Heart left ventricle (tissue), 16 donors: ENCODE measurements around the gene ATMIN. TPM values are rescaled to one million over a fixed set of nuclear protein-coding genes. Genes with fewer than 3 reads are reported as not detected.

Experiments used
- ATAC-seq, 4 donors: fragments of 200-7000 bp; cut with Tn5 transposase; one replicate each; pipeline ENCODE4 v1.9.1; 2020 to 2022; ENCODE audit warnings: moderate library complexity in 4 of 4, mild to moderate bottlenecking in 3 of 4, moderate number of reproducible peaks in 1 of 4
- DNase-seq, 5 donors: peaks; one replicate each; pipeline ENCODE4 v3.0.0-alpha.2; 2020
- H3K27ac ChIP-seq, 12 donors: fragments of 200-600 bp; sonication (generic) in 4 of 12; one replicate each; pipeline versions ENCODE4 v1.5.0 to v1.8.0; 2016 to 2022; ENCODE audit warnings: mild to moderate bottlenecking in 2 of 12
- H3K27me3 ChIP-seq, 9 donors: fragments of 200-600 bp; sonication (generic) in 2 of 9; one replicate each; pipeline versions ENCODE4 v1.5.1 to v1.8.0; 2016 to 2022; ENCODE audit warnings: mild to moderate bottlenecking in 3 of 9
- H3K36me3 ChIP-seq, 9 donors: fragments of 200-600 bp; sonication (generic) in 2 of 9; one replicate each; pipeline versions ENCODE4 v1.5.0 to v1.8.0; 2018 to 2022; ENCODE audit warnings: mild to moderate bottlenecking in 2 of 9
- H3K4me1 ChIP-seq, 12 donors: fragments of 200-600 bp; sonication (generic) in 4 of 12; one replicate each; pipeline versions ENCODE4 v1.5.0 to v1.8.0; 2016 to 2022; ENCODE audit warnings: mild to moderate bottlenecking in 3 of 12
- H3K4me3 ChIP-seq, 12 donors: fragments of 200-600 bp; sonication (generic) in 4 of 12; one replicate each; pipeline versions ENCODE4 v1.5.0 to v1.8.0; 2017 to 2022; ENCODE audit warnings: mild to moderate bottlenecking in 9 of 12, moderate library complexity in 4 of 12
- H3K9me3 ChIP-seq, 12 donors: fragments of 200-600 bp; sonication (generic) in 4 of 12; one replicate each; pipeline versions ENCODE4 v1.5.0 to v1.8.0; 2016 to 2022; ENCODE audit warnings: mild to moderate bottlenecking in 1 of 12
- CTCF ChIP-seq, 12 donors: fragments of 200-600 bp; sonication (generic) in 4 of 12; IDR thresholded peaks; one replicate each; pipeline versions ENCODE4 v1.5.0 to v1.8.0; 2018 to 2022; ENCODE audit warnings: antibody characterized with exemption in 12 of 12, mild to moderate bottlenecking in 5 of 12
- POLR2A ChIP-seq, 2 donors: fragments of 450-650 bp; IDR thresholded peaks; one replicate each; pipeline ENCODE4 v1.6.1; 2017; ENCODE audit warnings: antibody characterized with exemption in 2 of 2, mild to moderate bottlenecking in 2 of 2, moderate library complexity in 2 of 2
- WGBS, 4 donors: extraction: QIAGEN DNeasy Blood & Tissue Kit in 2 of 4; methylation state at CpG; one replicate each; pipeline versions ENCODE4 v1.1.5 to v1.1.7; 2013 to 2018; 5-methylcytosine and 5-hydroxymethylcytosine counted together
- intact Hi-C, 10 donors: fragments of 100-400 bp; cut with DNase I; formaldehyde crosslinking; loops; one replicate each; pipeline versions ENCODE4 v1.11.1 to v1.14.2; 2022
- polyA plus RNA-seq, 2 donors: library from polyadenylated mRNA; stranded (reverse); fragments of 200-250 nt; gene quantifications; one replicate each; pipeline ENCODE4 v1.2.3, GENCODE V29; 2013
- total RNA-seq, 9 donors: library from RNA; depleted of rRNA in 2 of 9; stranded (reverse); fragments of >200 nt in 2 of 9; fragmentation: NEBNext Ultra II Directional in 3 of 9; extraction: Animal tissue kit (Norgen Biotek cat#: 25700) in 3 of 9; gene quantifications; one replicate each; pipeline versions ENCODE4 v1.1.0 to v1.2.4, GENCODE V29; 2016 to 2023
- donor health status: ischemic (EF 13 %, LVEDD 7.1; RV severe dilation, severe dysfunction).
- donor health status: healthy with polysubstance abuse.
- donor health status: DM: no; HTN: yes; CAD: no.
- donor health status: DM: no; HTN: no; CAD: no.
- donor health status: ischemic (EF 25% LVEDD 6.9; RV normal size, moderate dysfunction).
- donor health status: ischemic (EF 25% LVEDD 5.7; RV mildly dilated, moderate dysfunction).
- donor health status: healthy.
- donor health status: DM: yes; HTN: yes; CAD: no.
- donor health status: ischemic (EF 35%, LVEDD 5.7; RV mildly dilated, moderate dysfunction).
- donor health status: nonischemic (EF 11% LVEDD 7.7; RV severe dilation, severe dysfunction).
- donor health status: DM: yes; HTN: yes; CAD: no.
- donor health status: PGD.
- donor health status: ischemic (EF 29% LVEDD 5.4; RV normal size, mild dysfunction).
- donor health status: nonischemic (EF 23%, LVEDD 6.1; RV moderate dilation, normal function).

ATMIN gene
- total and polyA plus RNA-seq, 11 donors: 6.4 to 36.0 (median 27.4) TPM

- ATAC-seq (peak; percentile 98 to 99 (median 99)), DNase-seq (peak; percentile 97 to 99 (median 97))
- H3K4me1 ChIP-seq: peaks cover 0 to 14% (median 6%) of the 10 kb centered on the region in 12 donors
- H3K36me3 ChIP-seq: no peaks in the 10 kb centered on the region
- H3K27ac ChIP-seq: peak within 1 kb of the TSS; percentile 58 to 99 (median 97)
- WGBS, 4 donors: 12 to 39% (median 15%) methylated on average over 19 to 59 of the region's 59 CpGs
- intact Hi-C loops: loop anchor here in 9 of 10 donors (1.0 to 5.0 kb wide), 6 partner anchors 19 to 71 kb away; partner anchors contain the start of genes ATMIN (in 7 of the 9), GCSH (in 3 of the 9), CENPN (in 1 of the 9) and CMC2 (in 1 of the 9)
- H3K4me3 ChIP-seq: peak within 1 kb of the TSS; percentile 63 to 90 (median 77)
- no peaks in the 10 kb centered on the region for H3K9me3 ChIP-seq
- peak; percentile 16 to 88 for TF ChIP-seq POLR2A (IDR thresholded peaks at IDR 0.05)
- TF ChIP-seq CTCF (IDR thresholded peaks at IDR 0.05): no peak
- H3K27me3 ChIP-seq: no peaks in the 10 kb centered on the region
Measured at GRCh38 chr16:81077076-81077940, 41.7 kb downstream of the ATMIN start, which contains the start of gene C16orf46. Gene C16orf46, minus strand, starts transcription at chr16:81077238. Its CDS starts 13,283 bp downstream, at chr16:81063955.

- Histone ChIP-seq H3K4me3 (no peak overlapping the region), H3K27ac (no peak overlapping the region), H3K36me3 (peaks cover 0 to 16% (median 2%) of the 10 kb centered on the region in 9 donors), H3K27me3 (no peaks in the 10 kb centered on the region), H3K4me1 (peaks cover 0 to 14% (median 6%) of the 10 kb centered on the region in 12 donors), H3K9me3 (no peaks in the 10 kb centered on the region)
- TF ChIP-seq POLR2A (IDR thresholded peaks at IDR 0.05) (no peak), CTCF (IDR thresholded peaks at IDR 0.05) (no peak)
- no peak for ATAC-seq
- 76 to 82% (median 79%) methylated on average over 1 of the region's 1 CpG for WGBS, 4 donors
- DNase-seq: no peak
- intact Hi-C loops: no loop called here
Measured at GRCh38 chr16:81080233-81080632, 44.6 kb downstream of the ATMIN start.

- Histone ChIP-seq H3K4me1 (peaks cover 0 to 13% (median 6%) of the 10 kb centered on the region in 12 donors), H3K27me3 (no peaks in the 10 kb centered on the region), H3K9me3 (no peaks in the 10 kb centered on the region), H3K36me3 (peaks cover 0 to 17% (median 4%) of the 10 kb centered on the region in 9 donors), H3K4me3 (no peak overlapping the region), H3K27ac (no peak overlapping the region)
- ATAC-seq (no peak), DNase-seq (no peak)
- intact Hi-C loops: no loop called here
- TF ChIP-seq CTCF (IDR thresholded peaks at IDR 0.05): no peak
- TF ChIP-seq POLR2A (IDR thresholded peaks at IDR 0.05): no peak
- 92 to 98% (median 96%) methylated on average over 4 of the region's 4 CpGs for WGBS, 4 donors
Measured at GRCh38 chr16:81081014-81081413, 45.4 kb downstream of the ATMIN start.

- WGBS, 4 donors: 95 to 98% (median 97%) methylated on average over 5 of the region's 5 CpGs
- ATAC-seq (no peak), DNase-seq (no peak)
- Histone ChIP-seq H3K36me3 (peaks cover 0 to 24% (median 12%) of the 10 kb centered on the region in 9 donors), H3K27me3 (no peaks in the 10 kb centered on the region), H3K4me1 (no peaks in the 10 kb centered on the region), H3K4me3 (no peak overlapping the region), H3K27ac (no peak overlapping the region), H3K9me3 (no peaks in the 10 kb centered on the region)
- intact Hi-C loops: no loop called here
- TF ChIP-seq CTCF (IDR thresholded peaks at IDR 0.05) (no peak), POLR2A (IDR thresholded peaks at IDR 0.05) (no peak)
Measured at GRCh38 chr16:81088836-81089235, 53.2 kb downstream of the ATMIN start.
